ENCODE measurements around the gene BDKRB2. TPM values are rescaled to one million over a fixed set of nuclear protein-coding genes. Genes with fewer than 3 reads are reported as not detected.

Gene BDKRB2
- total and polyA plus RNA-seq, 2 donors (not counting 1 experiment from before 2014, with no cell fraction given) = not detected

DNA sequence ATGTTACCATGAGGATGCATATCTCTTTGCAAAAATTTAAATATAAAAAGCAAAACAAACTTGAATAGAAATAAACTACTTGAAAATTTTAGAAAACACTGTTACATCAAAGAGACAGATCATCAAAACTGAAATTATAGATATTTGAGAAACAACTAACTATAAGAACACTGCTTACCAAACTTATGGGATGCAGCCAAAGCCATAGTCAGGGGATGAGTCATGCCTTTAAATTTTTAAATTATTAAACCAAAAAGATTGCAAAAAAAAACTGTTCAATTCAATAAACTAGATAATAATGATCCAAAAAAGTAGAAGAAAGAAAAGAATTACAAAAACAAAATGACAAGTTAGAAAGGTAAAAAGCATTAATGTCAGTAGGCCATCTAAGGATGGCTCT, 7.5 kb downstream of the BDKRB2 start:
- Histone ChIP-seq H3K4me2 (replicated peaks; ENCODE audit: low read depth, low read length, poor library complexity, severe bottlenecking) (no peak overlapping the region), H3K27me3 (replicated peaks in 1 of 4; ENCODE audit: control extremely low read depth in 1 of 4, control insufficient read depth in 3 of 4, insufficient read depth in 4 of 4, low read length in 3 of 4) (peaks cover 0 to 8% (median 0%) of the 10 kb centered on the region in 4 experiments), H3K9ac (ENCODE audit: low read length) (no peak overlapping the region), H3K79me2 (ENCODE audit: control insufficient read depth, insufficient read depth, low read length) (no peaks in the 10 kb centered on the region), H3K36me3 (replicated peaks in 1 of 2; ENCODE audit: control extremely low read depth in 1 of 2, control insufficient read depth in 1 of 2, extremely low read depth in 1 of 2, insufficient read depth in 2 of 2, low read length in 1 of 2) (no peaks in the 10 kb centered on the region), H3K27ac (ENCODE audit: low read length in 2 of 2) (no peak overlapping the region), H4K20me1 (ENCODE audit: control insufficient read depth, insufficient read depth, low read length, poor library complexity, severe bottlenecking) (no peaks in the 10 kb centered on the region), H2AFZ (ENCODE audit: insufficient read depth, low read depth, low read length, poor library complexity, severe bottlenecking) (no peak overlapping the region), H3K4me1 (ENCODE audit: control insufficient read depth in 2 of 2, insufficient read depth in 2 of 2, low read length in 2 of 2) (no peaks in the 10 kb centered on the region), H3K9me3 (ENCODE audit: control extremely low read depth in 1 of 3, control insufficient read depth in 2 of 3, insufficient read depth in 1 of 3, low read length in 2 of 3) (peaks cover 0 to 15% (median 4%) of the 10 kb centered on the region in 3 donors), H3K4me3 (ENCODE audit: control extremely low read depth in 1 of 5, extremely low read depth in 1 of 5, insufficient read depth in 1 of 5, low read depth in 2 of 5, low read length in 4 of 5) (no peak overlapping the region)
- Mint-ChIP-seq H3K4me1 (no peaks in the 10 kb centered on the region), H3K4me3 (no peak overlapping the region), H3K27me3 (peaks cover 16% of the 10 kb centered on the region), H3K9me3 (ENCODE audit: insufficient read depth) (no peaks in the 10 kb centered on the region), H3K27ac (no peak overlapping the region)
- POLR2A ChIA-PET = no interaction called here
- TF ChIP-seq, protein P1, sequence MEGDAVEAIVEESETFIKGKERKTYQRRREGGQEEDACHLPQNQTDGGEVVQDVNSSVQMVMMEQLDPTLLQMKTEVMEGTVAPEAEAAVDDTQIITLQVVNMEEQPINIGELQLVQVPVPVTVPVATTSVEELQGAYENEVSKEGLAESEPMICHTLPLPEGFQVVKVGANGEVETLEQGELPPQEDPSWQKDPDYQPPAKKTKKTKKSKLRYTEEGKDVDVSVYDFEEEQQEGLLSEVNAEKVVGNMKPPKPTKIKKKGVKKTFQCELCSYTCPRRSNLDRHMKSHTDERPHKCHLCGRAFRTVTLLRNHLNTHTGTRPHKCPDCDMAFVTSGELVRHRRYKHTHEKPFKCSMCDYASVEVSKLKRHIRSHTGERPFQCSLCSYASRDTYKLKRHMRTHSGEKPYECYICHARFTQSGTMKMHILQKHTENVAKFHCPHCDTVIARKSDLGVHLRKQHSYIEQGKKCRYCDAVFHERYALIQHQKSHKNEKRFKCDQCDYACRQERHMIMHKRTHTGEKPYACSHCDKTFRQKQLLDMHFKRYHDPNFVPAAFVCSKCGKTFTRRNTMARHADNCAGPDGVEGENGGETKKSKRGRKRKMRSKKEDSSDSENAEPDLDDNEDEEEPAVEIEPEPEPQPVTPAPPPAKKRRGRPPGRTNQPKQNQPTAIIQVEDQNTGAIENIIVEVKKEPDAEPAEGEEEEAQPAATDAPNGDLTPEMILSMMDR (IDR thresholded peaks at IDR 0.05) = no peak
- no peak for TF ChIP-seq EZH2 (IDR thresholded peaks at IDR 0.05; ENCODE audit: borderline replicate concordance, insufficient read depth, low read depth, low read length, poor library complexity, severe bottlenecking)
- DNase-seq (no peak), ATAC-seq (ENCODE audit: low read depth) (no peak)
- intact Hi-C loops (cut with micrococcal nuclease) = no loop called here
- CTCF ChIA-PET = no interaction called here

DNA sequence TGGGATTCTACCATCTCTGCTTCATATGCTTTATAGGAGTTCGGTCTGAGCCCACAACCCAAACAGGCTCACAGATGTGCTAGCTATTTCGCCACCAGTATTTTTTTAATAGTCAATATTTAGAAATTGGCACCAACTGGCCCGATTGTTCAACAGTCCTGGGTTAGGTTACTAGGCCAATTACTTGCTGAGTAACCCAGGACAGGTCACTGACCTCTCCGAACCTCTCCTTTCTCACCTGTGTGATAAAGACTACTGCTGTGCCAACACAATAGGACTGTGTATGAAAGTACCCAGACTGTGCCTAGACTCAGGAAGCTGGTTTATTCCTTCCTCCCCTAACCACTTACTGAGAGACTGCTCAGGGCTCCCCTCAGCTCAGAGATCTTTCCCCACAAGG, 8.3 kb downstream of the BDKRB2 start:
- H3K79me2 ChIP-seq (ENCODE audit: control insufficient read depth, insufficient read depth, low read length) = no peaks in the 10 kb centered on the region
- H3K4me3 ChIP-seq (ENCODE audit: control extremely low read depth in 1 of 5, extremely low read depth in 1 of 5, insufficient read depth in 1 of 5, low read depth in 2 of 5, low read length in 4 of 5) = no peak overlapping the region
- DNase-seq = no peak
- H3K27me3 ChIP-seq (replicated peaks in 1 of 4; ENCODE audit: control extremely low read depth in 1 of 4, control insufficient read depth in 3 of 4, insufficient read depth in 4 of 4, low read length in 3 of 4) = peaks cover 0 to 8% (median 0%) of the 10 kb centered on the region in 4 experiments
- no peak for TF ChIP-seq EZH2 (IDR thresholded peaks at IDR 0.05; ENCODE audit: borderline replicate concordance, insufficient read depth, low read depth, low read length, poor library complexity, severe bottlenecking)
- TF ChIP-seq, protein P1 (IDR thresholded peaks at IDR 0.05) = no peak
- H4K20me1 ChIP-seq (ENCODE audit: control insufficient read depth, insufficient read depth, low read length, poor library complexity, severe bottlenecking) = no peaks in the 10 kb centered on the region
- ChIA-PET CTCF (no interaction called here), POLR2A (no interaction called here)
- Mint-ChIP-seq H3K27me3 (peaks cover 13% of the 10 kb centered on the region), H3K4me1 (no peaks in the 10 kb centered on the region), H3K27ac (no peak overlapping the region), H3K9me3 (ENCODE audit: insufficient read depth) (no peaks in the 10 kb centered on the region), H3K4me3 (no peak overlapping the region)
- no peak overlapping the region for H2AFZ ChIP-seq (ENCODE audit: insufficient read depth, low read depth, low read length, poor library complexity, severe bottlenecking)
- no peaks in the 10 kb centered on the region for H3K36me3 ChIP-seq (replicated peaks in 1 of 2; ENCODE audit: control extremely low read depth in 1 of 2, control insufficient read depth in 1 of 2, extremely low read depth in 1 of 2, insufficient read depth in 2 of 2, low read length in 1 of 2)
- H3K4me2 ChIP-seq (replicated peaks; ENCODE audit: low read depth, low read length, poor library complexity, severe bottlenecking) = no peak overlapping the region
- H3K4me1 ChIP-seq (ENCODE audit: control insufficient read depth in 2 of 2, insufficient read depth in 2 of 2, low read length in 2 of 2) = no peaks in the 10 kb centered on the region
- H3K27ac ChIP-seq (ENCODE audit: low read length in 2 of 2) = no peak overlapping the region
- WGBS (ENCODE audit: insufficient coverage) = 83% methylated on average over 4 of the region's 4 CpGs
- intact Hi-C loops (cut with micrococcal nuclease) = no loop called here
- peaks cover 0 to 15% (median 4%) of the 10 kb centered on the region in 3 donors for H3K9me3 ChIP-seq (ENCODE audit: control extremely low read depth in 1 of 3, control insufficient read depth in 2 of 3, insufficient read depth in 1 of 3, low read length in 2 of 3)
- no peak for ATAC-seq (ENCODE audit: low read depth)
- H3K9ac ChIP-seq (ENCODE audit: low read length) = no peak overlapping the region

Data from B cell (primary cell).